HG03432 (cell line): ENCODE measurements around the gene GABRA6.

ENCODE experiments used
- ATAC-seq: cut with Tn5 transposase; IDR thresholded peaks from one replicate; pipeline ENCODE4 v1.9.1; 2021; ENCODE audit warnings: mild to moderate bottlenecking, moderate library complexity; ENCODE audit not compliant: unreplicated experiment

GABRA6 gene

DNA sequence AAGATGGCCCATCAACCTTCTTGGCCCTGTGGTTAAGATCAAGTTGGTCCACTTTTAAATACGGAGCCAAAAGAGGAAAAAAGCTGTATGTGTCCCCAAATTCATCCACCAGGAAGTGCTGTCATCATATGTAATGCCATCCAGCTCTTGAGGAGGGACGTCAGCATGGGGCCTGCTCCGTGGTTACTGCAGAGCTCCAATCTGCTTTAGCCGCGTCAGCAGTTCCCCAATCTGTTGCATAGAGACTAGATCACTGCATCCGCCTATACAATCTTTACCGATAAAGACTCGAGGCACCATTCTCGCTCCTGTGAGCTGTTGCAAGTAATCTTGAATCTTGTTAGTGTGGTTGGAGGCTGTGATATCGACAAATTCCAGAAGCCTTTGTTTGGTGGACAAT, 65.7 kb downstream of the GABRA6 start:
- ATAC-seq, result no peak
